Esophagus muscularis mucosa (tissue), 4 donors: ENCODE data around the gene YWHAE.

ENCODE experiments used
- CTCF ChIP-seq, 3 experiments: fragments of 200-600 bp in 2 of 3; fragments of 450-650 bp in 1 of 3; sonication (generic) in 2 of 3; IDR thresholded peaks; one replicate each; pipeline ENCODE4 v1.5.1; 2017 to 2019; ENCODE audit warnings: antibody characterized with exemption in 3 of 3, mild to moderate bottlenecking in 2 of 3, moderate library complexity in 1 of 3
- EP300 ChIP-seq: sonication (generic); formaldehyde crosslinking; IDR thresholded peaks from one replicate; pipeline ENCODE4 v1.6.1; 2017; ENCODE audit warnings: antibody characterized with exemption
- POLR2A ChIP-seq: fragments of 450-650 bp; IDR thresholded peaks from one replicate; pipeline ENCODE4 v1.6.1; 2017; ENCODE audit warnings: antibody characterized with exemption, moderate library complexity, mild to moderate bottlenecking, low read depth
- POLR2AphosphoS5 ChIP-seq, 2 donors: sonication (generic); formaldehyde crosslinking; IDR thresholded peaks; one replicate each; pipeline ENCODE4 v1.6.1; 2017; ENCODE audit warnings: antibody characterized with exemption in 2 of 2

GRCh38 chr17:1365445-1366039 is 34.5 kb downstream of the YWHAE start:
- peak; percentile 86 to 90 (median 87) for TF ChIP-seq CTCF (IDR thresholded peaks at IDR 0.05)
- TF ChIP-seq EP300: no peak
- peak; percentile 53 to 63 for TF ChIP-seq POLR2AphosphoS5 (IDR thresholded peaks at IDR 0.05)
- TF ChIP-seq POLR2A: no peak
